GM23338 (cell line): ENCODE measurements around the gene PCDH10. TPM values are rescaled to one million over a fixed set of nuclear protein-coding genes. Genes with fewer than 3 reads are reported as not detected.

Experiments used
- ATAC-seq: fragments of 200-7000 bp; cut with Tn5 transposase; 3 replicates; pipeline ENCODE4 v1.9.1; 2020
- DNase-seq: peaks from one replicate; pipeline ENCODE4 v3.0.0-alpha.2; 2015; ENCODE audit warnings: low spot score
- H2AFZ ChIP-seq: fragments of 200-600 bp; sonication (generic); 2 replicates; pipeline ENCODE4 v1.8.0; 2016; ENCODE audit warnings: antibody characterized with exemption, mild to moderate bottlenecking, moderate library complexity
- H3F3A ChIP-seq: fragments of 200-600 bp; sonication (generic); replicated peaks from 2 replicates; pipeline ENCODE4 v1.8.0; 2017; ENCODE audit warnings: antibody characterized with exemption, mixed run types, low read depth
- H3K27ac ChIP-seq: fragments of 200-600 bp; sonication (generic); 2 replicates; pipeline ENCODE4 v1.6.1; 2016; ENCODE audit warnings: low read depth
- H3K27me3 ChIP-seq: fragments of 200-600 bp; sonication (generic); 2 replicates; pipeline ENCODE4 v1.8.0; 2016; ENCODE audit warnings: mild to moderate bottlenecking, mixed run types, moderate library complexity; ENCODE audit not compliant: insufficient read depth
- H3K36me3 ChIP-seq: fragments of 200-600 bp; sonication (generic); 2 replicates; pipeline ENCODE4 v1.8.0; 2016; ENCODE audit warnings: mild to moderate bottlenecking; ENCODE audit not compliant: insufficient read depth
- H3K4me1 ChIP-seq: fragments of 200-600 bp; sonication (generic); 2 replicates; pipeline ENCODE4 v1.8.0; 2016; ENCODE audit warnings: mild to moderate bottlenecking, moderate library complexity; ENCODE audit not compliant: insufficient read depth
- H3K4me2 ChIP-seq: fragments of 200-600 bp; sonication (generic); 2 replicates; pipeline ENCODE4 v1.7.1; 2017; ENCODE audit warnings: mixed run types
- H3K4me3 ChIP-seq: fragments of 200-600 bp; sonication (generic); 2 replicates; pipeline ENCODE4 v1.6.1; 2016; ENCODE audit warnings: mixed run types
- H3K79me2 ChIP-seq: fragments of 200-600 bp; sonication (generic); replicated peaks from 2 replicates; pipeline ENCODE4 v1.8.0; 2017; ENCODE audit warnings: mild to moderate bottlenecking; ENCODE audit not compliant: insufficient read depth
- H3K9me2 ChIP-seq: fragments of 200-600 bp; sonication (generic); 2 replicates; pipeline ENCODE4 v1.8.0; 2017; ENCODE audit not compliant: insufficient read depth
- H4K20me1 ChIP-seq: fragments of 200-600 bp; sonication (generic); replicated peaks from 2 replicates; pipeline ENCODE4 v1.8.0; 2017; ENCODE audit warnings: mild to moderate bottlenecking; ENCODE audit not compliant: insufficient read depth
- H3K27ac Mint-ChIP-seq: 2 replicates; pipeline ENCODE4 v1.8.0; 2020; ENCODE audit warnings: inconsistent platforms, mild to moderate bottlenecking, moderate library complexity, mixed read lengths
- H3K27me3 Mint-ChIP-seq: 3 replicates; pipeline ENCODE4 v1.8.0; 2022; ENCODE audit warnings: low read depth, mild to moderate bottlenecking, moderate library complexity, mixed read lengths, inconsistent platforms; ENCODE audit not compliant: insufficient read depth, poor library complexity
- H3K36me3 Mint-ChIP-seq: 3 replicates; pipeline ENCODE4 v1.8.0; 2021; ENCODE audit warnings: low read depth, mild to moderate bottlenecking, inconsistent platforms, moderate library complexity, mixed read lengths
- H3K4me1 Mint-ChIP-seq: 3 replicates; pipeline ENCODE4 v1.8.0; 2020; ENCODE audit warnings: mild to moderate bottlenecking, inconsistent platforms, mixed read lengths
- H3K4me3 Mint-ChIP-seq: 3 replicates; pipeline ENCODE4 v1.8.0; 2021; ENCODE audit warnings: moderate library complexity, mild to moderate bottlenecking, inconsistent platforms, mixed read lengths
- H3K9me3 Mint-ChIP-seq: 3 replicates; pipeline ENCODE4 v1.8.0; 2020; ENCODE audit warnings: moderate library complexity, mild to moderate bottlenecking, inconsistent platforms, mixed read lengths
- CREB1 ChIP-seq: fragments of 250-450 bp; sonication (Bioruptor Pico); IDR thresholded peaks from 2 replicates; pipeline ENCODE4 v1.5.0; 2020; ENCODE audit warnings: low read depth, mild to moderate bottlenecking, moderate library complexity
- EZH2 ChIP-seq: fragments of 200-600 bp; sonication (generic); IDR thresholded peaks from one replicate; pipeline ENCODE4 v1.8.0; 2017; ENCODE audit warnings: antibody characterized with exemption, mild to moderate bottlenecking, low read depth; ENCODE audit not compliant: unreplicated experiment
- EZH2phosphoT487 ChIP-seq: fragments of 200-600 bp; sonication (generic); IDR thresholded peaks from one replicate; pipeline ENCODE4 v1.8.1; 2018; ENCODE audit warnings: antibody characterized with exemption; ENCODE audit not compliant: unreplicated experiment
- JUNB ChIP-seq: IDR thresholded peaks from one replicate; pipeline ENCODE4 v1.6.1; 2016; ENCODE audit warnings: antibody characterized with exemption; ENCODE audit not compliant: unreplicated experiment
- POLR2AphosphoS5 ChIP-seq: IDR thresholded peaks from 2 replicates; pipeline ENCODE4 v1.6.1; 2016; ENCODE audit warnings: antibody characterized with exemption, low read depth
- ZNF114 ChIP-seq: fragments of 250-450 bp; sonication (Bioruptor Pico); IDR thresholded peaks from 2 replicates; pipeline ENCODE4 v1.5.0; 2020; ENCODE audit warnings: mild to moderate bottlenecking, moderate library complexity
- ZNF331 ChIP-seq: fragments of 250-450 bp; sonication (Bioruptor Pico); IDR thresholded peaks from 2 replicates; pipeline ENCODE4 v1.5.0; 2020; ENCODE audit warnings: low read depth, mild to moderate bottlenecking, moderate library complexity
- polyA plus RNA-seq: library from polyadenylated mRNA; unstranded; fragments of >200 nt; fragmentation: Nextera tagmentation; extraction: Ambion mirVana; gene quantifications from 2 replicates; pipeline ENCODE4 v1.2.1, GENCODE V29; 2016
- total RNA-seq: library from RNA; depleted of rRNA; stranded (reverse); fragments of >200 nt; shearing (Covaris generic); gene quantifications from 2 replicates; pipeline ENCODE4 v1.2.3, GENCODE V29; 2014
- TF ChIP-seq, protein P1 (sequence below): IDR thresholded peaks from one replicate; pipeline ENCODE4 v1.6.1; 2018; ENCODE audit warnings: antibody characterized with exemption; ENCODE audit not compliant: unreplicated experiment
- TF ChIP-seq, protein P2 (sequence below), 2 experiments: fragments of 200-600 bp in 1 of 2; sonication (generic) in 1 of 2; conservative IDR thresholded peaks; 2 replicates each; pipeline versions ENCODE4 v1.5.1 to v1.6.1; 2016 to 2017; ENCODE audit warnings: antibody characterized with exemption in 2 of 2, low read depth in 2 of 2, mild to moderate bottlenecking in 2 of 2, moderate library complexity in 1 of 2

Gene PCDH10
- total and polyA plus RNA-seq, 2 experiments from 2014 or later = 1.2 to 4.0 TPM

DNA sequence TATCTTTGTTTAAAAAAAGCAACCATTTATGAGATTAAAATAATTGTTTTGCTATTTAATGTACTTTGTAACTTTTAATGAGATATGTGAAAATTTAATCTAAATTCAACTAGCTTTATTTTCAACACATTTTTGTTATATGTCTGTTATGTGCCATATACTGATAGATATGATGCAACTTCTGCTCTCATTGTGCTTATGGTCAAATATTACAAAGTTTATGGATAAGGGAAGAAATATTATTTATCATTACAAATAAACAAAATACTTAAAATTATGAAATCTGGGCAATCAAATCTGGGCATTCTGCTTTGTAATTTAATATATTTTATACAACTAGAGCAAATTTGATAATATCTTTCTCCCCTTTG lies 40.0 kb downstream of the PCDH10 start:
- Histone ChIP-seq H3K4me2 (no peak overlapping the region), H3K9me2 (no peaks in the 10 kb centered on the region), H3K4me3 (no peak overlapping the region), H3K4me1 (no peaks in the 10 kb centered on the region), H4K20me1 (no peaks in the 10 kb centered on the region), H3K36me3 (no peaks in the 10 kb centered on the region), H2AFZ (no peak overlapping the region), H3K79me2 (no peaks in the 10 kb centered on the region), H3K27me3 (no peaks in the 10 kb centered on the region), H3F3A (no peaks in the 10 kb centered on the region), H3K27ac (no peak overlapping the region)
- H3K27me3 Mint-ChIP-seq = no peaks in the 10 kb centered on the region
- no peaks in the 10 kb centered on the region for H3K9me3 Mint-ChIP-seq
- no peaks in the 10 kb centered on the region for H3K4me1 Mint-ChIP-seq
- DNase-seq = no peak
- no peak for ATAC-seq
- H3K4me3 Mint-ChIP-seq = no peak overlapping the region
- H3K27ac Mint-ChIP-seq = no peak overlapping the region
- TF ChIP-seq EZH2 (no peak), EZH2phosphoT487 (no peak), ZNF331 (no peak), JUNB (no peak), POLR2AphosphoS5 (no peak), ZNF114 (CRISPR knock-in tag) (no peak)
- TF ChIP-seq, protein P1, sequence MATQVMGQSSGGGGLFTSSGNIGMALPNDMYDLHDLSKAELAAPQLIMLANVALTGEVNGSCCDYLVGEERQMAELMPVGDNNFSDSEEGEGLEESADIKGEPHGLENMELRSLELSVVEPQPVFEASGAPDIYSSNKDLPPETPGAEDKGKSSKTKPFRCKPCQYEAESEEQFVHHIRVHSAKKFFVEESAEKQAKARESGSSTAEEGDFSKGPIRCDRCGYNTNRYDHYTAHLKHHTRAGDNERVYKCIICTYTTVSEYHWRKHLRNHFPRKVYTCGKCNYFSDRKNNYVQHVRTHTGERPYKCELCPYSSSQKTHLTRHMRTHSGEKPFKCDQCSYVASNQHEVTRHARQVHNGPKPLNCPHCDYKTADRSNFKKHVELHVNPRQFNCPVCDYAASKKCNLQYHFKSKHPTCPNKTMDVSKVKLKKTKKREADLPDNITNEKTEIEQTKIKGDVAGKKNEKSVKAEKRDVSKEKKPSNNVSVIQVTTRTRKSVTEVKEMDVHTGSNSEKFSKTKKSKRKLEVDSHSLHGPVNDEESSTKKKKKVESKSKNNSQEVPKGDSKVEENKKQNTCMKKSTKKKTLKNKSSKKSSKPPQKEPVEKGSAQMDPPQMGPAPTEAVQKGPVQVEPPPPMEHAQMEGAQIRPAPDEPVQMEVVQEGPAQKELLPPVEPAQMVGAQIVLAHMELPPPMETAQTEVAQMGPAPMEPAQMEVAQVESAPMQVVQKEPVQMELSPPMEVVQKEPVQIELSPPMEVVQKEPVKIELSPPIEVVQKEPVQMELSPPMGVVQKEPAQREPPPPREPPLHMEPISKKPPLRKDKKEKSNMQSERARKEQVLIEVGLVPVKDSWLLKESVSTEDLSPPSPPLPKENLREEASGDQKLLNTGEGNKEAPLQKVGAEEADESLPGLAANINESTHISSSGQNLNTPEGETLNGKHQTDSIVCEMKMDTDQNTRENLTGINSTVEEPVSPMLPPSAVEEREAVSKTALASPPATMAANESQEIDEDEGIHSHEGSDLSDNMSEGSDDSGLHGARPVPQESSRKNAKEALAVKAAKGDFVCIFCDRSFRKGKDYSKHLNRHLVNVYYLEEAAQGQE = no peak
- TF ChIP-seq, protein P2, sequence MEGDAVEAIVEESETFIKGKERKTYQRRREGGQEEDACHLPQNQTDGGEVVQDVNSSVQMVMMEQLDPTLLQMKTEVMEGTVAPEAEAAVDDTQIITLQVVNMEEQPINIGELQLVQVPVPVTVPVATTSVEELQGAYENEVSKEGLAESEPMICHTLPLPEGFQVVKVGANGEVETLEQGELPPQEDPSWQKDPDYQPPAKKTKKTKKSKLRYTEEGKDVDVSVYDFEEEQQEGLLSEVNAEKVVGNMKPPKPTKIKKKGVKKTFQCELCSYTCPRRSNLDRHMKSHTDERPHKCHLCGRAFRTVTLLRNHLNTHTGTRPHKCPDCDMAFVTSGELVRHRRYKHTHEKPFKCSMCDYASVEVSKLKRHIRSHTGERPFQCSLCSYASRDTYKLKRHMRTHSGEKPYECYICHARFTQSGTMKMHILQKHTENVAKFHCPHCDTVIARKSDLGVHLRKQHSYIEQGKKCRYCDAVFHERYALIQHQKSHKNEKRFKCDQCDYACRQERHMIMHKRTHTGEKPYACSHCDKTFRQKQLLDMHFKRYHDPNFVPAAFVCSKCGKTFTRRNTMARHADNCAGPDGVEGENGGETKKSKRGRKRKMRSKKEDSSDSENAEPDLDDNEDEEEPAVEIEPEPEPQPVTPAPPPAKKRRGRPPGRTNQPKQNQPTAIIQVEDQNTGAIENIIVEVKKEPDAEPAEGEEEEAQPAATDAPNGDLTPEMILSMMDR (conservative IDR thresholded peaks at IDR 0.05; ENCODE audit: low read depth in 2 of 2) = no peak
- H3K36me3 Mint-ChIP-seq = no peaks in the 10 kb centered on the region

DNA sequence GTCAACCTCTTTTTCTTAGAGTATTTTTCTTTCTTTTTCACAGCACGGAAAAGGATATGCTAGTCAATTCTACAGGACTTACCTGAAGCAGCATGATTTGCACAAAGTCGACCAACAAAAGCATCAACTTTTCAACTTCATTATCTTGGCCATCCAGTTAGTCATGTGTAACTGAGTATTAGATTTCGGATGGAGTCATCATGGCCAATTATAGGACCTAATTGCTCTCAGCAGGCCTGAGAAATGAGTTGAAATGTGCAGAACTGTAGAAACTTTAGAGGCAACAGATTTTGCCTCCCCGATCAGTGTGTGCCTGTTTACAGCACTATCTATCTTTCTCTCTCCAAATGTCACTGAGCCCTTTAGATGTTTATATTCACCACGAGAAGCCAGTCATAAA lies 41.0 kb downstream of the PCDH10 start:
- Histone ChIP-seq H3K4me1 (no peaks in the 10 kb centered on the region), H3K9me2 (no peaks in the 10 kb centered on the region), H3K27ac (no peak overlapping the region), H3K79me2 (no peaks in the 10 kb centered on the region), H3K27me3 (no peaks in the 10 kb centered on the region), H3K4me3 (no peak overlapping the region), H4K20me1 (no peaks in the 10 kb centered on the region), H3K36me3 (no peaks in the 10 kb centered on the region), H3K4me2 (no peak overlapping the region), H2AFZ (no peak overlapping the region), H3F3A (no peaks in the 10 kb centered on the region)
- H3K4me1 Mint-ChIP-seq = no peaks in the 10 kb centered on the region
- H3K27me3 Mint-ChIP-seq = no peaks in the 10 kb centered on the region
- peak overlapping the region; percentile 18; the same call in 1 of the 2 replicates for H3K27ac Mint-ChIP-seq
- H3K4me3 Mint-ChIP-seq = no peak overlapping the region
- H3K9me3 Mint-ChIP-seq = no peaks in the 10 kb centered on the region
- no peak for ATAC-seq
- DNase-seq = no peak
- H3K36me3 Mint-ChIP-seq = no peaks in the 10 kb centered on the region
- TF ChIP-seq CREB1 (CRISPR knock-in tag) = no peak
- TF ChIP-seq EZH2 = no peak
- TF ChIP-seq JUNB = no peak
- TF ChIP-seq POLR2AphosphoS5 = no peak
- TF ChIP-seq, protein P1 = no peak
- TF ChIP-seq ZNF331 = no peak
